Neural cell (in vitro differentiated cells): ENCODE data around the gene RIC1. TPM values are rescaled to one million over a fixed set of nuclear protein-coding genes. Genes with fewer than 3 reads are reported as not detected.
"Not testable (repeated sequence)": the region's sequence is repeated elsewhere in the genome, so short reads cannot be mapped to it uniquely, and the experiment has no call there.

ENCODE experiments used
- H2AFZ ChIP-seq: fragments of 200-600, 300-800 bp; sonication (generic), shearing (Covaris generic); 2 replicates; pipeline ENCODE4 v1.6.0; 2014; ENCODE audit warnings: low read depth, mild to moderate bottlenecking, antibody characterized with exemption, low read length, moderate library complexity
- H3F3A ChIP-seq: fragments of 200-600 bp; shearing (Covaris generic); 2 replicates; pipeline ENCODE4 v1.6.1; 2016; ENCODE audit warnings: mild to moderate bottlenecking, moderate library complexity, mixed read lengths, antibody characterized with exemption, low read length; ENCODE audit not compliant: insufficient read depth, poor library complexity, severe bottlenecking
- H3K27ac ChIP-seq: fragments of 200-600, 300-800 bp; sonication (generic), shearing (Covaris generic); 2 replicates; pipeline ENCODE4 v1.5.1; 2014; ENCODE audit warnings: mild to moderate bottlenecking, low read length, moderate library complexity
- H3K27me3 ChIP-seq: fragments of 300-800, 200-600 bp; sonication (generic), shearing (Covaris generic); 2 replicates; pipeline ENCODE4 v1.6.0; 2014; ENCODE audit warnings: mild to moderate bottlenecking, low read depth, low read length, moderate library complexity; ENCODE audit not compliant: insufficient read depth
- H3K36me3 ChIP-seq: fragments of 300-800, 200-600 bp; sonication (generic), shearing (Covaris generic); 2 replicates; pipeline ENCODE4 v1.5.1; 2014; ENCODE audit warnings: mild to moderate bottlenecking, antibody characterized with exemption, low read length, moderate library complexity; ENCODE audit not compliant: insufficient read depth
- H3K4me2 ChIP-seq: fragments of 300-800, 200-600 bp; sonication (generic), shearing (Covaris generic); 2 replicates; pipeline ENCODE4 v1.6.0; 2014; ENCODE audit warnings: mild to moderate bottlenecking, low read length
- H3K4me3 ChIP-seq: fragments of 300-800, 200-600 bp; sonication (generic), shearing (Covaris generic); 2 replicates; pipeline ENCODE4 v1.5.1; 2014; ENCODE audit warnings: mild to moderate bottlenecking, low read length, moderate library complexity
- H3K79me2 ChIP-seq: fragments of 200-600 bp; shearing (Covaris generic); replicated peaks from 2 replicates; pipeline ENCODE4 v1.6.0; 2014; ENCODE audit warnings: mild to moderate bottlenecking, low read length, moderate library complexity; ENCODE audit not compliant: insufficient read depth
- H3K9ac ChIP-seq: fragments of 300-800, 200-600 bp; sonication (generic), shearing (Covaris generic); 2 replicates; pipeline ENCODE4 v1.6.1; 2016; ENCODE audit warnings: mild to moderate bottlenecking, low read length, mixed read lengths
- H3K9me2 ChIP-seq: fragments of 200-600 bp; shearing (Covaris generic); 2 replicates; pipeline ENCODE4 v1.6.1; 2016; ENCODE audit warnings: mild to moderate bottlenecking, low read length, mixed read lengths; ENCODE audit not compliant: insufficient read depth
- H3K9me3 ChIP-seq: fragments of 200-600, 300-800 bp; sonication (generic), shearing (Covaris generic); 2 replicates; pipeline ENCODE4 v1.6.1; 2016; ENCODE audit warnings: mild to moderate bottlenecking, mixed run types, low read length, moderate library complexity, mixed read lengths
- H4K20me1 ChIP-seq: fragments of 200-600 bp; shearing (Covaris generic); 2 replicates; pipeline ENCODE4 v1.6.1; 2016; ENCODE audit warnings: mild to moderate bottlenecking, mixed run types; ENCODE audit not compliant: insufficient read depth
- EP300 ChIP-seq: fragments of 450-650 bp; conservative IDR thresholded peaks from 2 replicates; pipeline ENCODE4 v1.6.1; 2014; ENCODE audit warnings: antibody characterized with exemption, mild to moderate bottlenecking, moderate library complexity; ENCODE audit not compliant: poor library complexity, severe bottlenecking
- EZH2 ChIP-seq: fragments of 200-600, 300-800 bp; shearing (Covaris generic), sonication (generic); IDR thresholded peaks from 2 replicates; pipeline ENCODE4 v1.6.1; 2014; ENCODE audit warnings: antibody characterized with exemption, low read length, borderline replicate concordance, mild to moderate bottlenecking; ENCODE audit not compliant: insufficient read depth, poor library complexity, severe bottlenecking
- MXI1 ChIP-seq: fragments of 450-650 bp; conservative IDR thresholded peaks from 2 replicates; pipeline ENCODE4 v1.6.1; 2014; ENCODE audit warnings: antibody characterized with exemption, mild to moderate bottlenecking; ENCODE audit not compliant: poor library complexity, severe bottlenecking
- POLR2AphosphoS5 ChIP-seq: IDR thresholded peaks from 2 replicates; pipeline ENCODE4 v1.6.1; 2012
- RAD21 ChIP-seq: fragments of 450-650 bp; conservative IDR thresholded peaks from 2 replicates; pipeline ENCODE4 v1.6.1; 2014; ENCODE audit warnings: antibody characterized with exemption, mild to moderate bottlenecking, moderate library complexity
- SMC3 ChIP-seq: fragments of 450-650 bp; conservative IDR thresholded peaks from 2 replicates; pipeline ENCODE4 v1.6.1; 2014; ENCODE audit warnings: antibody characterized with exemption, mild to moderate bottlenecking, moderate library complexity; ENCODE audit not compliant: poor library complexity
- TAF1 ChIP-seq: IDR thresholded peaks from 2 replicates; pipeline ENCODE4 v1.6.1; 2012; ENCODE audit warnings: low read depth
- polyA plus RNA-seq: library from polyadenylated mRNA; depleted of rRNA; stranded (reverse); fragments of >200 nt; gene quantifications from 2 replicates; pipeline ENCODE4 v1.2.3, GENCODE V29; 2014
- TF ChIP-seq, protein P1 (sequence below): IDR thresholded peaks from 2 replicates; pipeline ENCODE4 v1.6.1; 2012; ENCODE audit warnings: borderline replicate concordance
- TF ChIP-seq, protein P2 (sequence below): fragments of 450-650 bp; IDR thresholded peaks from 2 replicates; pipeline ENCODE4 v1.5.1; 2014; ENCODE audit warnings: antibody characterized with exemption, mild to moderate bottlenecking, moderate library complexity; ENCODE audit not compliant: poor library complexity, severe bottlenecking

The RIC1 gene
- polyA plus RNA-seq, 1 donor from 2014 or later: 9.9 TPM

DNA sequence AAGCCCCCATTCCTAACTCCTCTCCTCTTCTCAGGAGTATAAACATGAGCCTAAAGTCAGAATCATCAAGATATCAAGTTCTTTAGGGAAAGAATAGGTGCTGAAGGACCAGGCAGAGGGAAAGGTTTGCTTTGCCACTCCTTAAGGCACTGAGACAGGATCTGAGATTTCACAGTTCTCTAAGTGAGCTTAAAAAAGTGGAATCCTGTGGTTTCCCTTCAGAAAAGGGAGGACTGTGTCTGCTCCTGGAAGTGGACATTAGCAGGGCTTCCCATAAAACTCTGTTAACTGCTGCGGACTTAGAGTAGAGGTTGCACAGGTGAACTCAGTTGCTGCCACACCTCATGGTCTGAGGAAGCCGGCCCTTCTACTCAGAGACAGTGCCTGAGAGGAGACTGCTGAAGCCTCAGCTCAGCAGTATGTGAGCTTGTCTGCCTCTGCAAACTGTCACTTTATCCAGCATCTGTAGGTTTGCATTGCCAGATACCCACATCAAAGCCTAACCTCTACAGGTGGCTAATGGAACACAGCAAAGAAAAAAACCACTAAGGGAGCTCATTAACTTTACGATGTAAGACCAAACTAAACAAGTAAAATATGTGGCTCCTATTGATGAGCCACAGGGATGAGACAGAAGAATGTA is 42.9 kb downstream of the RIC1 start:
- no peak overlapping the region for H3K27ac ChIP-seq
- H3K4me3 ChIP-seq: no peak overlapping the region
- H3K9me3 ChIP-seq: no peaks in the 10 kb centered on the region
- H3K79me2 ChIP-seq: no peaks in the 10 kb centered on the region
- no peaks in the 10 kb centered on the region for H3F3A ChIP-seq
- H2AFZ ChIP-seq: no peak overlapping the region
- no peak overlapping the region for H3K4me2 ChIP-seq
- no peaks in the 10 kb centered on the region for H3K27me3 ChIP-seq
- no peaks in the 10 kb centered on the region for H4K20me1 ChIP-seq
- no peaks in the 10 kb centered on the region for H3K9me2 ChIP-seq
- H3K9ac ChIP-seq: no peak overlapping the region
- no peaks in the 10 kb centered on the region for H3K36me3 ChIP-seq
- TF ChIP-seq, protein P1, sequence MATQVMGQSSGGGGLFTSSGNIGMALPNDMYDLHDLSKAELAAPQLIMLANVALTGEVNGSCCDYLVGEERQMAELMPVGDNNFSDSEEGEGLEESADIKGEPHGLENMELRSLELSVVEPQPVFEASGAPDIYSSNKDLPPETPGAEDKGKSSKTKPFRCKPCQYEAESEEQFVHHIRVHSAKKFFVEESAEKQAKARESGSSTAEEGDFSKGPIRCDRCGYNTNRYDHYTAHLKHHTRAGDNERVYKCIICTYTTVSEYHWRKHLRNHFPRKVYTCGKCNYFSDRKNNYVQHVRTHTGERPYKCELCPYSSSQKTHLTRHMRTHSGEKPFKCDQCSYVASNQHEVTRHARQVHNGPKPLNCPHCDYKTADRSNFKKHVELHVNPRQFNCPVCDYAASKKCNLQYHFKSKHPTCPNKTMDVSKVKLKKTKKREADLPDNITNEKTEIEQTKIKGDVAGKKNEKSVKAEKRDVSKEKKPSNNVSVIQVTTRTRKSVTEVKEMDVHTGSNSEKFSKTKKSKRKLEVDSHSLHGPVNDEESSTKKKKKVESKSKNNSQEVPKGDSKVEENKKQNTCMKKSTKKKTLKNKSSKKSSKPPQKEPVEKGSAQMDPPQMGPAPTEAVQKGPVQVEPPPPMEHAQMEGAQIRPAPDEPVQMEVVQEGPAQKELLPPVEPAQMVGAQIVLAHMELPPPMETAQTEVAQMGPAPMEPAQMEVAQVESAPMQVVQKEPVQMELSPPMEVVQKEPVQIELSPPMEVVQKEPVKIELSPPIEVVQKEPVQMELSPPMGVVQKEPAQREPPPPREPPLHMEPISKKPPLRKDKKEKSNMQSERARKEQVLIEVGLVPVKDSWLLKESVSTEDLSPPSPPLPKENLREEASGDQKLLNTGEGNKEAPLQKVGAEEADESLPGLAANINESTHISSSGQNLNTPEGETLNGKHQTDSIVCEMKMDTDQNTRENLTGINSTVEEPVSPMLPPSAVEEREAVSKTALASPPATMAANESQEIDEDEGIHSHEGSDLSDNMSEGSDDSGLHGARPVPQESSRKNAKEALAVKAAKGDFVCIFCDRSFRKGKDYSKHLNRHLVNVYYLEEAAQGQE: no peak
- TF ChIP-seq TAF1 (no peak), EP300 (no peak), MXI1 (no peak), EZH2 (no peak), RAD21 (no peak), SMC3 (no peak), POLR2AphosphoS5 (no peak)
- TF ChIP-seq, protein P2, sequence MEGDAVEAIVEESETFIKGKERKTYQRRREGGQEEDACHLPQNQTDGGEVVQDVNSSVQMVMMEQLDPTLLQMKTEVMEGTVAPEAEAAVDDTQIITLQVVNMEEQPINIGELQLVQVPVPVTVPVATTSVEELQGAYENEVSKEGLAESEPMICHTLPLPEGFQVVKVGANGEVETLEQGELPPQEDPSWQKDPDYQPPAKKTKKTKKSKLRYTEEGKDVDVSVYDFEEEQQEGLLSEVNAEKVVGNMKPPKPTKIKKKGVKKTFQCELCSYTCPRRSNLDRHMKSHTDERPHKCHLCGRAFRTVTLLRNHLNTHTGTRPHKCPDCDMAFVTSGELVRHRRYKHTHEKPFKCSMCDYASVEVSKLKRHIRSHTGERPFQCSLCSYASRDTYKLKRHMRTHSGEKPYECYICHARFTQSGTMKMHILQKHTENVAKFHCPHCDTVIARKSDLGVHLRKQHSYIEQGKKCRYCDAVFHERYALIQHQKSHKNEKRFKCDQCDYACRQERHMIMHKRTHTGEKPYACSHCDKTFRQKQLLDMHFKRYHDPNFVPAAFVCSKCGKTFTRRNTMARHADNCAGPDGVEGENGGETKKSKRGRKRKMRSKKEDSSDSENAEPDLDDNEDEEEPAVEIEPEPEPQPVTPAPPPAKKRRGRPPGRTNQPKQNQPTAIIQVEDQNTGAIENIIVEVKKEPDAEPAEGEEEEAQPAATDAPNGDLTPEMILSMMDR: no peak

DNA sequence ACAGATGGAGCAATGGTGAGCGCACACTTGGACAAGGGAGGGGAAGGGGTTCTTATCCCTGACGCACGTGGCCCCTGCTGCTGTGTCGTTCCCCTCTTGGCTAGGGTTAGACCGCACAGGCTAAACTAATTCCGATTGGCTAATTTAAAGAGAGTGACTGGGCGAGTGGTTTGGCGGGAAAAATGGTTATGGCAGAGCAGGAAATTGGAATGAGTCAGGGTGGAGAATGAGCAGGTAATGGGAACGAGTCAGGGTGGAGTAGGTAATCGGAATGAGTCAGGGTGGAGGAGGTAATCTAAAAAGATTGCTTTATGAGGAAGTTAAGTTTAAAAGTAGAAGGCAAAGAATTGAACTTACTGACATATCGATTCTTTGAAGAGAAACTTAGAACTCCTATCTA is 46.1 kb downstream of the RIC1 start:
- H3K36me3 ChIP-seq, H3K4me2 ChIP-seq, H3K9ac ChIP-seq, H3K27ac ChIP-seq, H3K9me3 ChIP-seq, H3F3A ChIP-seq, H3K27me3 ChIP-seq, H2AFZ ChIP-seq, H3K79me2 ChIP-seq, H3K9me2 ChIP-seq, H4K20me1 ChIP-seq, H3K4me3 ChIP-seq: not testable (repeated sequence)

DNA sequence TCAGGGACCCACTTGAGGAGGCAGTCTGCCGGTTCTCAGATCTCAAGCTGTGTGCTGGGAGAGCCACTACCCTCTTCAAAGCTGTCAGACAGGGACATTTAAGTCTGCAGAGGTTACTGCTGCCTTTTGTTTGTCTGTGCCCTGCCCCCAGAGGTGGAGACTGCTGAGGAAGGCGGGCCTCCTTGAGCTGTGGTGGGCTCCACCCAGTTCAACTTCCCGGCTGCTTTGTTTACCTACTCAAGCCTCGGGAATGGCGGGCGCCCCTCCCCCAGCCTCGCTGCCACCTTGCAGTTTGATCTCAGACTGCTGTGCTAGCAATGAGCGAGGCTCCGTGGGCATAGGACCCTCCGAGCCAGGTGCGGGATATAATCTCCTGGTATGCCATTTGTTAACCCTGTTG is 54.7 kb downstream of the RIC1 start:
- not testable (repeated sequence) for H3K4me3 ChIP-seq, H3K4me2 ChIP-seq, H3K27ac ChIP-seq, H2AFZ ChIP-seq, H3K79me2 ChIP-seq, H3K9me2 ChIP-seq, H3K9me3 ChIP-seq, H3K9ac ChIP-seq, H3K36me3 ChIP-seq, H4K20me1 ChIP-seq, H3F3A ChIP-seq, H3K27me3 ChIP-seq
